Endodermal cell (in vitro differentiated cells): ENCODE data around the gene TFF1. TPM values are rescaled to one million over a fixed set of nuclear protein-coding genes. Genes with fewer than 3 reads are reported as not detected.

Source experiments
- DNase-seq: peaks from one replicate; pipeline ENCODE4 v3.0.0-alpha.2; 2017
- H3K27ac ChIP-seq: 2 replicates; pipeline ENCODE4 v1.5.1; 2013; ENCODE audit warnings: mild to moderate bottlenecking, low read depth, low read length, moderate library complexity
- H3K27me3 ChIP-seq: 2 replicates; pipeline ENCODE4 v1.6.1; 2013; ENCODE audit warnings: mild to moderate bottlenecking, low read length, moderate library complexity; ENCODE audit not compliant: insufficient read depth, control insufficient read depth, poor library complexity, severe bottlenecking
- H3K36me3 ChIP-seq: 2 replicates; pipeline ENCODE4 v1.7.0; 2013; ENCODE audit warnings: mild to moderate bottlenecking, low read length, moderate library complexity; ENCODE audit not compliant: control insufficient read depth, insufficient read depth
- H3K4me1 ChIP-seq: one replicate; pipeline ENCODE4 v1.7.0; 2013; ENCODE audit warnings: low read length; ENCODE audit not compliant: control insufficient read depth, insufficient read depth
- H3K4me3 ChIP-seq: 2 replicates; pipeline ENCODE4 v1.5.1; 2013; ENCODE audit warnings: mild to moderate bottlenecking, low read length, moderate library complexity
- H3K9ac ChIP-seq: 2 replicates; pipeline ENCODE4 v1.6.1; 2013; ENCODE audit warnings: mild to moderate bottlenecking, low read length, moderate library complexity; ENCODE audit not compliant: poor library complexity, severe bottlenecking; ENCODE audit errors: extremely low read depth
- H3K9me3 ChIP-seq: 2 replicates; pipeline ENCODE4 v1.6.1; 2013; ENCODE audit warnings: mild to moderate bottlenecking, low read length, moderate library complexity; ENCODE audit not compliant: control insufficient read depth
- H3K27ac Mint-ChIP-seq: 2 replicates; pipeline ENCODE4 v1.8.0; 2020; ENCODE audit warnings: mixed read lengths
- H3K27me3 Mint-ChIP-seq: 2 replicates; pipeline ENCODE4 v1.8.0; 2021; ENCODE audit warnings: mild to moderate bottlenecking, mixed read lengths; ENCODE audit not compliant: insufficient read depth
- H3K36me3 Mint-ChIP-seq: 2 replicates; pipeline ENCODE4 v1.8.0; 2020; ENCODE audit warnings: low read depth, mixed read lengths
- H3K4me1 Mint-ChIP-seq: 2 replicates; pipeline ENCODE4 v1.8.0; 2020; ENCODE audit warnings: mixed read lengths
- H3K4me3 Mint-ChIP-seq: 2 replicates; pipeline ENCODE4 v1.8.0; 2020; ENCODE audit warnings: mild to moderate bottlenecking, moderate library complexity, mixed read lengths
- H3K9me3 Mint-ChIP-seq: 2 replicates; pipeline ENCODE4 v1.8.0; 2020; ENCODE audit warnings: mild to moderate bottlenecking, mixed read lengths
- WGBS, 2 experiments: methylation state at CpG; one replicate each; pipeline versions ENCODE4 v1.1.5 to v1.1.7; 2013; ENCODE audit warnings: missing lambda C conversion rate in 2 of 2, mixed read lengths in 1 of 2; ENCODE audit not compliant: insufficient coverage in 1 of 2, insufficient read length in 1 of 2; 5-methylcytosine and 5-hydroxymethylcytosine counted together
- total RNA-seq, 2 donors: library from RNA; stranded (reverse); fragmentation: NEBNext Ultra II Directional in 1 of 2; extraction: Animal tissue kit (Norgen Biotek cat#: 25700) in 1 of 2; gene quantifications; 2 replicates in 1 of 2; 3 replicates in 1 of 2; pipeline ENCODE4 v1.2.1, GENCODE V29; 2021
- TF ChIP-seq, protein P1 (sequence below): fragments of 200-600 bp; sonication (generic); conservative IDR thresholded peaks from 2 replicates; pipeline ENCODE4 v1.5.0; 2021; ENCODE audit warnings: antibody characterized with exemption, mild to moderate bottlenecking

The TFF1 gene
- total RNA-seq, 2 donors from 2014 or later: 1.6 to 3.7 TPM

DNA sequence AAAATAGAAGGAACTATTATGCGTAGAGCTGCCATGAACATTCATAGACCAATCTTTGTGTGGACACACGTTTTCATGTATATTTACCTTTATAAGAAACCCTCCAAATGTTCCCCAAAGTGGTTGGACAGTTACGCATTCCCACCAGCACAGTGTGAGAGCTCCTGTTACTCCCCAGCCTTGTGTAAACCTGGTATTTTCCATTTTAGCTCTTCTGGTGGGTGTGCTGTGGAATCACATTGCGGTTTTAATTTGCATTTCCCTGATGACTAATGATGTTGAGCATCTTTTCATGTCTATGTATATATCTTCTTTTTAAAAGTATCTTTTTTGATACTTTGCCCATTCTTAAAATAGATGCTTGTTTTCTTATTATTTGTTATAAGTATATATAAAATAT is 34.2 kb upstream of the TFF1 start:
- Histone ChIP-seq H3K4me1 (no peaks in the 10 kb centered on the region), H3K4me3 (no peak overlapping the region), H3K9ac (no peak overlapping the region), H3K27me3 (no peaks in the 10 kb centered on the region), H3K9me3 (peaks cover 7% of the 10 kb centered on the region), H3K27ac (no peak overlapping the region), H3K36me3 (no peaks in the 10 kb centered on the region)
- Mint-ChIP-seq H3K4me1 (peaks cover 10% of the 10 kb centered on the region), H3K27me3 (no peaks in the 10 kb centered on the region), H3K4me3 (no peak overlapping the region), H3K36me3 (no peaks in the 10 kb centered on the region), H3K9me3 (no peaks in the 10 kb centered on the region), H3K27ac (no peak overlapping the region)
- TF ChIP-seq, protein P1, sequence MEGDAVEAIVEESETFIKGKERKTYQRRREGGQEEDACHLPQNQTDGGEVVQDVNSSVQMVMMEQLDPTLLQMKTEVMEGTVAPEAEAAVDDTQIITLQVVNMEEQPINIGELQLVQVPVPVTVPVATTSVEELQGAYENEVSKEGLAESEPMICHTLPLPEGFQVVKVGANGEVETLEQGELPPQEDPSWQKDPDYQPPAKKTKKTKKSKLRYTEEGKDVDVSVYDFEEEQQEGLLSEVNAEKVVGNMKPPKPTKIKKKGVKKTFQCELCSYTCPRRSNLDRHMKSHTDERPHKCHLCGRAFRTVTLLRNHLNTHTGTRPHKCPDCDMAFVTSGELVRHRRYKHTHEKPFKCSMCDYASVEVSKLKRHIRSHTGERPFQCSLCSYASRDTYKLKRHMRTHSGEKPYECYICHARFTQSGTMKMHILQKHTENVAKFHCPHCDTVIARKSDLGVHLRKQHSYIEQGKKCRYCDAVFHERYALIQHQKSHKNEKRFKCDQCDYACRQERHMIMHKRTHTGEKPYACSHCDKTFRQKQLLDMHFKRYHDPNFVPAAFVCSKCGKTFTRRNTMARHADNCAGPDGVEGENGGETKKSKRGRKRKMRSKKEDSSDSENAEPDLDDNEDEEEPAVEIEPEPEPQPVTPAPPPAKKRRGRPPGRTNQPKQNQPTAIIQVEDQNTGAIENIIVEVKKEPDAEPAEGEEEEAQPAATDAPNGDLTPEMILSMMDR: no peak
- DNase-seq: no peak
- WGBS, 2 experiments: 76 to 94% methylated on average over 2 to 4 of the region's 4 CpGs

DNA sequence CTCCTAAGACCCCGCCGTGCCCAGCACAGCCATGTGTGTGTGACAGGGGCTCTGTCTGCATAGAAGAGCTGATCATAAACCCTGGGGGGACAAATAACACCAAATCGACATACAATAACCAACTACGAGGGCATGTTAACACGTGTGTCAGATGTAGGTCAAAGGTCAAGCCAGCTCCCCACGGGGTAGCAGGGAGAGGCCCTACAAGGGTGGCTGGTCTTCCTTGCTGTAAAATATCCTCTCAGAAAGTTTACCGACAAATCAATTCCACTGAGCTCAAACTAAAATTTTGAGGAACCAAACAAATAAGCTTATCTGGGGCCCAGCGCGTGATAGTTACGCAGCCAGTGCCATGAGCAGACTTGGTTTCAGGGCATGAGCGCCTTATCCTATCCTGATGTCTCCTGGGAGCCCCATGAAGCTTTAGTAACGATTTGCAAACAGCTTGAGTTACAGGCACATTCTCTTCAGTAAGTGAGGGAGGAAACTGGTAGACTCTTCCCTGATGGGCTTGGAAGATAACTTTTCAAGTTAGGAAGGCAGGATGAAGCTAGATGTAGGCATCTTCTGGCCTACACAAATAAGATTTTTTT is 32.2 kb upstream of the TFF1 start:
- TF ChIP-seq, protein P1: no peak
- Mint-ChIP-seq H3K9me3 (no peaks in the 10 kb centered on the region), H3K4me3 (no peak overlapping the region), H3K27me3 (no peaks in the 10 kb centered on the region), H3K36me3 (no peaks in the 10 kb centered on the region), H3K27ac (no peak overlapping the region), H3K4me1 (peaks cover 10% of the 10 kb centered on the region)
- no peak overlapping the region for H3K27ac ChIP-seq
- no peak for DNase-seq
- no peaks in the 10 kb centered on the region for H3K27me3 ChIP-seq
- no peak overlapping the region for H3K4me3 ChIP-seq
- H3K9me3 ChIP-seq: peaks cover 7% of the 10 kb centered on the region
- no peak overlapping the region for H3K9ac ChIP-seq
- H3K36me3 ChIP-seq: no peaks in the 10 kb centered on the region
- 82 to 85% methylated on average over 12 of the region's 12 CpGs for WGBS, 2 experiments
- H3K4me1 ChIP-seq: no peaks in the 10 kb centered on the region

DNA sequence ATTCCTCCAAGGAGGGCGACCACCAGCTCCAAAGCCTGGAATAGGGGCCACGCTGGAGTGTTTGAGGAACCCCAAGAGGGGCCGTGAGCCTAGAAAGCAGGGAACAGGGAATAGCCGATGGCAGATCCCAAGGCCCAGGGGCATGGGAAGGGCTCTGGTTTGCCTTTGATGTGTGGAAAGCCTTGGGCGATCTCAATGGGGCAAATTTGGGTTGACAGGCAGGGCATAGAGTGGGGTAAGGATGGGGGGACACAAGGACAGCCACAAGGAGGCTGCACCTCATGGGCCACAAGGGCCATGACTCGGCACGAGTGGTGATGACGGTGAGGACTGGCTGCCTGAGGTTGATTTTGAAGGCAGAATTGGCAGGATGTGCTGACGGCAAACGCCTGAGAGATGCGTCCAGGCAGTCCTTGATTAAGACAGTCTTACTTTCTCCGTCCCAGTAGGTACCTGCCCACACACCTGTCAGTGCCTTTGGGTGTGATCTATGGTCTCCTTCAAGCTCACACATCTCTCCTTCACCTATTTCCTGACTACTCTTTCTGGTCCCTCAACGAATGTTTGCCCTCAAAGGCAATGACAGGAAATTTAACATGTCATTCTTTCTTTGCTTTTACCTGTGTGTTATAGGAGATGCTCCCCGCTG is 31.5 kb upstream of the TFF1 start:
- peaks cover 10% of the 10 kb centered on the region for H3K4me1 Mint-ChIP-seq
- H3K4me1 ChIP-seq: no peaks in the 10 kb centered on the region
- H3K27me3 ChIP-seq: no peaks in the 10 kb centered on the region
- no peaks in the 10 kb centered on the region for H3K9me3 Mint-ChIP-seq
- no peak overlapping the region for H3K27ac ChIP-seq
- no peaks in the 10 kb centered on the region for H3K36me3 ChIP-seq
- H3K27ac Mint-ChIP-seq: no peak overlapping the region
- WGBS, 2 experiments: 93 to 97% methylated on average over 11 to 14 of the region's 14 CpGs
- TF ChIP-seq, protein P1: no peak
- H3K27me3 Mint-ChIP-seq: no peaks in the 10 kb centered on the region
- H3K9ac ChIP-seq: no peak overlapping the region
- H3K4me3 Mint-ChIP-seq: no peak overlapping the region
- H3K36me3 Mint-ChIP-seq: no peaks in the 10 kb centered on the region
- no peak for DNase-seq
- no peak overlapping the region for H3K4me3 ChIP-seq
- H3K9me3 ChIP-seq: peaks cover 7% of the 10 kb centered on the region
